NCI-H2107 treated with DMSO at 0.1 percent for 48 hours (cell line): Measurements from ENCODE around the gene CXCL1.
A peak's percentile ranks its signal among the peaks of the same experiment; 100 is the strongest.

ENCODE experiments used
- DNase-seq: peaks from one replicate; lab custom pipeline; 2025; ENCODE audit not compliant: unreplicated experiment; lab: John Stamatoyannopoulos, UW

The CXCL1 gene

GRCh38 chr4:73851293-73851692 lies 17.9 kb upstream of the CXCL1 start:
- no peak for DNase-seq

- no peak for DNase-seq
Measured at GRCh38 chr4:73852771-73853170, 16.4 kb upstream of the CXCL1 start.

DNA sequence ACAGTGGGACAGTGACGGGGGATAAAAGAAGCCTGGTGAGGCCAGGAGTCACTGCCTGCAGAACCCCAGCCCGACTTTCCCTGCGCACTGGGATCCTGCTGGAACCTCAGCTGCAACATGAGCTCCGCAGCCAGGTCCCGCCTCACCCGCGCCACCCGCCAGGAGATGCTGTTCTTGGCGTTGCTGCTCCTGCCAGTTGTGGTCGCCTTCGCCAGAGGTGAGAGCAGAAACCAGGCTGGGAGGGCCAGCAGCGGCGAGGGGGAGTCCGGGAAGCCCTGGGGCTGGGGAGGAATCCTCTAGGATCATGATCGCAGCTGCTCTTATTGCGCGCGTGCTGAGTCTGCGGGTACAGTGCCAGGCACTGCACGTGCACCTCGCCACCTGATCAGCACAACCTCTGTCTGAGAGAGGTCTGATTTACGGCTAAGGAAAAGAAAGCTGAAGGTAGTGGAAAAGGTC lies 15.9 kb upstream of the CXCL1 start, which contains the start of gene PF4V1:
TSS of gene PF4V1 (plus strand) at position 51 of the 459 bp plus-strand sequence. CDS start at position 118, 67 bp downstream.
- DNase-seq = no peak

DNA sequence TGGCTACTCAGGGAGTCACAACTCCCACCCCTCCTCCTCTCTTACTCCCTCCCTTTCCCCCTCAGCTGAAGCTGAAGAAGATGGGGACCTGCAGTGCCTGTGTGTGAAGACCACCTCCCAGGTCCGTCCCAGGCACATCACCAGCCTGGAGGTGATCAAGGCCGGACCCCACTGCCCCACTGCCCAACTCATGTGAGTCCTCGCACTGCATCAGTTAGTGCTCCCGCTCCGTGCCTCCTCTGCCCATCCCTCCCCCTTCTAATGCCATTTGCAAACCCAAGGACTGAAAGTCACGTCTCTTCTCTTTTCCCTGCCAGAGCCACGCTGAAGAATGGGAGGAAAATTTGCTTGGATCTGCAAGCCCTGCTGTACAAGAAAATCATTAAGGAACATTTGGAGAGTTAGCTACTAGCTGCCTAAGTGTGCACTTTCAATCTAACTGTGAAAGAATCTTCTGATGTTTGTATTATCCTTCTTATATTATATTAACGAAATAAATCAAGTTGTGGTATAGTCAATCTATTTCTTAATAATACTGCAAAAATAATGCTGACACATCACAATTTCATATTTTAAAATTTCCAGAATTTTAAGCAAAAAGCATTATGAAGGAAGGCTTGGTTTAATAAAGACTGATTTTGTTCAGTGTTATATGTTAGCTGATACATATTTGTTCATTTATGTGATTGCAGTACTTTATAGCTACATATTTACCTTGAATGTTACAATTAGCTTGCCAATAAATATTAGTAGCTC lies 15.3 kb upstream of the CXCL1 start:
- DNase-seq = no peak

DNA sequence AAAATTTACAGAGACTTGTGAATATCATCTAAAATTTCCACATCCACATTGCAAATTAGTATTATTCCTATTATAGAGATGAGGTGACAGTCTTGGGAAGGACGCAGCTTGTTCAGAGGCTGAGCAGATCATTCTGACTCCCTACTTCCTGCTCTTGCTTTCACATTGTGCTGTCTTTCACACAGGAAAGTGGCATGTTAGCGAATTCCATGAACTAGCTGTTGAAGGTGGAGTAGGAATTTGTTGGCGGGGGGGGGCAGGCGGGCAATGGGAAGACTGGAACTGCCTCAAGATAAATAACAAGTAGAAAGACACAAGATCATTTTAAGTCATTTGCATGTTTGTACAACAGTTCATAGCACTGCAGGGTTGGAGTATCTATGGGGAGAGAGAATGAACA lies 13.8 kb upstream of the CXCL1 start:
- DNase-seq = no peak

- DNase-seq = no peak
Measured at GRCh38 chr4:73856518-73856917, 12.7 kb upstream of the CXCL1 start.

- no peak for DNase-seq
Measured at GRCh38 chr4:73859614-73860088, 9.5 kb upstream of the CXCL1 start.

GRCh38 chr4:73860181-73860580 lies 9.0 kb upstream of the CXCL1 start:
- no peak for DNase-seq

DNA sequence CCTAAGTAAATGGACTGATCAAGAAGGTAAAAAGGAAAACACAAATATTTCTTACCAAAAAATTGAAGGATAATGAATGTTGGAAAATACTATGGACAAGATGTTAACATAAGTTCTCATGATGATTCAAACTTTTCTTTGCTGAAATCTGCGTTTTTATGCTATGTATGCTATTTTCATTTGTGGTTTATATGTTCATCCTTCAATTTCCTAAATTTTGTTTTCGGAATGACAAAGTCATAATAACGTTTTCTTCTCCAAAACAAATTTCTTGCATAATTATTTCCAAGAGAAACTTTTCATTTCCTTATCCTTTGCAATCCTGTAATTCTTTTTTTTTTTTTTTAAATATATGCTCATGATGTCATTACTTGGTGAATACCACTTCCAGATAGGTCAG lies 8.3 kb upstream of the CXCL1 start:
- DNase-seq = no peak

- no peak for DNase-seq
Measured at GRCh38 chr4:73862322-73862721, 6.9 kb upstream of the CXCL1 start.

DNA sequence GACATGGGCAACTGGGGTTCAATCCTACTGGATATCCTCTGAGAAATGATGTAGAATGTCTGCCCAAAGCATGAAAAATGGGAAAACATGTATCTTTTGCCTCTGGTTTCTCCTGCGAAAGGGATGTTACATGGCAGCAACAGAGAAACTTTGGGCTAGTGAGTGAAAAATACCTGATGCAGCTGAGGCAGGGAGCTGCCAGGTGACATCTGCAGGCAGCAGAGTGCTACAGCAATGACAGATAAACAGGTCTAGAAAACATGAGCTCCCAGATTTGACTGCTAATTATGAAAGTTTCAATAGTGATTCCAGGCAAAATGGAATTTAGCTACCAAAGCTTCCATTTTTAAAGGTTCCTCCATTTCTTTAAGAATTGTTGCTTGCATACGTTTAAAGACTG lies 4.8 kb upstream of the CXCL1 start:
- peak; percentile 45 for DNase-seq

DNA sequence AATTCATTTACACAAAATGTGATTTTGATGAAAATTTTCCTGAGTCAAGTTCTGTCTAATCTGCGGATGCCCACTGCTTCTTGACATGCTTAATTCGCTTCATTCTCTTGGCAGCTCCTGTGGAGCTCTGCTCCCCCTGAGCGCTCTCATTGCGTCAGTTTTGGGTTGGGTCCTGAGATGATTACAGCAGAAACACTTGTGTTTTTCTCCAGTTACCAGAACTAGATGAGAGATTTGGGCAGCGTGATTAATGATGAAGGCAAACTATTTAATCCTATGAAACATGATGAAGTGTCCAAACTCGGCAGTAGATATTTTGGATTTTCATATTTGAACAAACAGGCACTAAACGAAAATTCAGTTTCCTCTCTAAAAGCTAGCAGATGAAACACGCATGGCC lies 4.2 kb upstream of the CXCL1 start:
- DNase-seq = no peak

DNA sequence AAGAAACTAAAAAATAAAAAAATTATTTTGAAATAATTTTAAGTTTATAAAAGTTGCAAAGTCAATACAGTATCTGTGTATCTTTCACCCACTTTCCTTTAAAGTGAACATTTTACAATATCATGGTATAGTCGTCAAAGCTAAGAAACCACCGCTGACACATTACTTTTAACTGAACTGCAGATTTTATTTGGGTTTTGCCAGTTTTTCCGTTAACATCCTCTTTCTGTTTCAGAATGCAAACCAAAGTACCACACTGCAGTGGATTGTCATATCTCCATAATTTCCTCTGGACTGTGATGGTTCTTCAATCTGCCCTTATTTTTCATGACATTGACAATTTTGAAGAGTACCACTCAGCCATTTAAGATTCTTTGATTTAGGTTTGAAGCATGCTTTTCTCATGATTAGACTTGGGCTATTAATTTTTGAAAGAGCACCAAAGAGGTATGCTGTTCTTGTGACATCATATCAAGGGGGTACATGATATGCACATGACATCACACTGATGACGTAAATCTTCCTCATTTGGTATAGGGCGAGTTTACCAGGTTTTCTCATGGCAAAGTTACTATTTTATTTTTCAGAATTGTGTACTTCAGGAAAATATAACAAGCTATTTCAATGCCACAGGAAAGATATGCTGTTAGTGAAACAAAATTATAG lies 3.6 kb upstream of the CXCL1 start:
- no peak for DNase-seq

- no peak for DNase-seq
Measured at GRCh38 chr4:73866246-73866645, 2.9 kb upstream of the CXCL1 start.

DNA sequence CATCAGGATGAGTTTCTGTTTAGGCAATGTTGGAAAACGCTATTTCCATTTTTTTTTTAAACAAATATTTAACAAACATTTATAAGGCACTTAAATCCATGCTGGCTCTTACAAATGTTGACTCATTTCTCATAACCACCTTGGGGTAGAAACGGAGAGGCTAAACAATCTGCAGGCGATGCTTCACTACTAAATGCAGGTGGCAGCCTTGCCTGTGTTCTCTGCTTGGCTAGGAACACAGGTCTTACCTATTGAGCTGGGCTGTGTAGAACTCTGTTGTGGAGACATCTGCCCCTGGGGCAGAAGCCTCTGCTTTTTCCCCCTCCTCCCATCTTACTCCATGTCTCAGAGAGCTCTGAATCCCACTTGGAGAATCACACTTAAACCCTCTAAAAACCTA lies 1.4 kb upstream of the CXCL1 start:
- DNase-seq = peak; percentile 19

GRCh38 chr4:73868206-73869129 lies 725 bp upstream of the CXCL1 start:
- DNase-seq = no peak

DNA sequence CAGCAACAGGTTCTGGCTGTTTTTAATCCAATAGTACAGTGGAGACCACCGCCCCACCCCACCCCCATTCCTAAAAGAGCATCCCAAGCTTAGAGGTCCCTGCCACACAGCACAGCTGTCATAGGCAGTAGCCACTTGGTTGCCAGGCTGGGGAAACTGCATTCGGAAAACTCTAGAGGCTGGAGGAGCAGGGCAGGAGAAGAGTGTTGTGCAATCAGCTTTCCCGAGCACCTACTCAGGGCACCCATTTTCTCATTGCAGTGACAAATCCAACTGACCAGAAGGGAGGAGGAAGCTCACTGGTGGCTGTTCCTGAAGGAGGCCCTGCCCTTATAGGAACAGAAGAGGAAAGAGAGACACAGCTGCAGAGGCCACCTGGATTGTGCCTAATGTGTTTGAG lies 1.1 kb downstream of the CXCL1 start:
- no peak for DNase-seq

DNA sequence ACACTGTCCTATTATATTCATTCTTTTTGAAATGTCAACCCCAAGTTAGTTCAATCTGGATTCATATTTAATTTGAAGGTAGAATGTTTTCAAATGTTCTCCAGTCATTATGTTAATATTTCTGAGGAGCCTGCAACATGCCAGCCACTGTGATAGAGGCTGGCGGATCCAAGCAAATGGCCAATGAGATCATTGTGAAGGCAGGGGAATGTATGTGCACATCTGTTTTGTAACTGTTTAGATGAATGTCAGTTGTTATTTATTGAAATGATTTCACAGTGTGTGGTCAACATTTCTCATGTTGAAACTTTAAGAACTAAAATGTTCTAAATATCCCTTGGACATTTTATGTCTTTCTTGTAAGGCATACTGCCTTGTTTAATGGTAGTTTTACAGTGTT lies 1.6 kb downstream of the CXCL1 start:
- DNase-seq = no peak

- DNase-seq = no peak
Measured at GRCh38 chr4:73871511-73872310, 2.5 kb downstream of the CXCL1 start.

GRCh38 chr4:73872316-73873108 lies 3.3 kb downstream of the CXCL1 start:
- no peak for DNase-seq
